ENCODE results near the gene FHIT.

FHIT gene

DNA sequence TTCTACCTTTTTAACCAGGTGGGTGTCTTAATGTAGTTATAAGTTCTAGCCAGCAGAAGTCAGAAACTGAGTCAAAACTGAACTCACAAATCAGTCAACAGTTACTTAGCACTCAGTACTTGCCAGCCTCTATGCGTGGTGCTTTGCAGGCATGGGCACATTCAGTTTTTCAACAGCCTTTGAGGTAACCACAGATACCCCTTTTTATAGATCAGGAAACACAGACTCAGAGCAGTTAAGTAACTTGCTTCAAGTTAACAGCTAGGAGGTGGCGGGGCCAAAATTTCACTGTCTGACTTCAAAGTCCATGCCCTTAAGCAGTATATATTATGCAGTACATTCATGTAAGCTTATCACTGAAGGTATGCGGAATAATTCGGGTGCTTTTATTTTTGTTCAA is 139.4 kb downstream of the FHIT start:
- in situ Hi-C loops (cut with HindIII; ENCODE audit: low pct_ligation_motif_present, low sequenced_read_pairs) = no loop called here
- TF ChIP-seq, protein P1, sequence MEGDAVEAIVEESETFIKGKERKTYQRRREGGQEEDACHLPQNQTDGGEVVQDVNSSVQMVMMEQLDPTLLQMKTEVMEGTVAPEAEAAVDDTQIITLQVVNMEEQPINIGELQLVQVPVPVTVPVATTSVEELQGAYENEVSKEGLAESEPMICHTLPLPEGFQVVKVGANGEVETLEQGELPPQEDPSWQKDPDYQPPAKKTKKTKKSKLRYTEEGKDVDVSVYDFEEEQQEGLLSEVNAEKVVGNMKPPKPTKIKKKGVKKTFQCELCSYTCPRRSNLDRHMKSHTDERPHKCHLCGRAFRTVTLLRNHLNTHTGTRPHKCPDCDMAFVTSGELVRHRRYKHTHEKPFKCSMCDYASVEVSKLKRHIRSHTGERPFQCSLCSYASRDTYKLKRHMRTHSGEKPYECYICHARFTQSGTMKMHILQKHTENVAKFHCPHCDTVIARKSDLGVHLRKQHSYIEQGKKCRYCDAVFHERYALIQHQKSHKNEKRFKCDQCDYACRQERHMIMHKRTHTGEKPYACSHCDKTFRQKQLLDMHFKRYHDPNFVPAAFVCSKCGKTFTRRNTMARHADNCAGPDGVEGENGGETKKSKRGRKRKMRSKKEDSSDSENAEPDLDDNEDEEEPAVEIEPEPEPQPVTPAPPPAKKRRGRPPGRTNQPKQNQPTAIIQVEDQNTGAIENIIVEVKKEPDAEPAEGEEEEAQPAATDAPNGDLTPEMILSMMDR (IDR thresholded peaks at IDR 0.05; ENCODE audit: low read depth, low read length, missing control alignments) = no peak

DNA sequence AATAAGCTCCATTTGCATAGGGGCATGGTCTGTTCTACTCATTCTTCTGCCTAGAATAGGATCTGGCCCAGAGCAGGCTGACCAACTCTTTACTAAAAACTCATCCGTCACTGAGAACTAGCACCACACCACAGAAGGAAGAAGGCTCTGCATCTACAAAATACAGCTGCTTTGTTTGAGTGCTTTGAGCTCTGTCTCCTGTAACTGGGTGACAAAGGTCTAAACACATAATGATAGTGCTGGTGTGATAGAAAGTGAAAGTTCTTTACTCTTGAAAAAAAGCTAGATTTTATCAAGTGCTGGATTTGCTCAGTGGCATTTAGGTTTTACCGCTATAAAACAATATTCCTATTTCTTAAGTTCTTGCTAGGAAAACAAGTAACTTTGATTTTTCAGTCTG is 140.7 kb downstream of the FHIT start:
- no peak for DNase-seq
- no peaks in the 10 kb centered on the region for H3K36me3 ChIP-seq (replicated peaks)
- TF ChIP-seq, protein P1 (IDR thresholded peaks at IDR 0.05; ENCODE audit: low read depth, low read length, missing control alignments) = no peak
- H3K27ac ChIP-seq = no peak overlapping the region
- H3K4me3 ChIP-seq (ENCODE audit: low read depth, low read length) = no peak overlapping the region
- in situ Hi-C loops (cut with HindIII; ENCODE audit: low pct_ligation_motif_present, low sequenced_read_pairs) = no loop called here
- no peaks in the 10 kb centered on the region for H3K27me3 ChIP-seq (replicated peaks)

More for the DNA sequence above, 139.4 kb downstream of the FHIT start:
- no peak for DNase-seq
- H3K27me3 ChIP-seq (replicated peaks) = no peaks in the 10 kb centered on the region
- H3K36me3 ChIP-seq (replicated peaks) = no peaks in the 10 kb centered on the region
- H3K4me3 ChIP-seq (ENCODE audit: low read depth, low read length) = no peak overlapping the region
- H3K27ac ChIP-seq = no peak overlapping the region

DNA sequence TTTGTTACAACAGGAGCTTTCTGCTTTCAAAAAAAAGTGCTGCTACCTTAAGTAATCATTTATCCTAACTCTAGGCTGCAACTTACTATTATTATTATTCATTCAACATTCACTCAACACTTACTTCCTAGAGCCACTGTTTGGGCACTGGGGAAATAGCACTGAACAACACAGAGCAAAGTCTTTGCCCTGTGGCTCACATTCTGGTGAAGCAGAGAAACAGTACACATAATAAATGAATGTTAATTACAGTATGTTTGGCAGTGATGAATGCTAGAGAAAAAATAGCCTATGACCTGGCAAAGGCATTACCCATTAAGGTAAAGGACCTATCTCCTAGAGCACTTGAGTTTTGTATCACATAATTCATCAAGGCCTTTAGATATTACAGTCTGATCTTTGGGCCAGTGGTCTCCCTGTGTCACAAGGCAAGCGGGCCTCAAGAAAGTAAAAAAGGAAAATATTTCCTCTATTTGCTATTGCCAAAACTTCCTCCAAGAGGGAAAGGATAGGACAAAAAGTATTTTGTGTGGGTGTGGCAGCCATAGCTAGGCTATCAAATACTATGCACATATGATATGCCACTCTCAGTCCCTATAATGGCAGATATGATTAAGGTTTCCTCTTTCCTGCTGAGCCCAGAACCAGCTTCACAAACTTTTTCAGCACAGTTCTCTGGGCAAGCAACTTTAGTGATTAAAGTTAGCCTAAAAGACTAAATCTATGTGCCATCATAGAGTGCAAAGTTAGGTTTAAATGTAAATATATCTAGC is 142.8 kb downstream of the FHIT start:
- no peaks in the 10 kb centered on the region for H3K36me3 ChIP-seq (replicated peaks)
- no peak for DNase-seq
- H3K27me3 ChIP-seq (replicated peaks) = no peaks in the 10 kb centered on the region
- TF ChIP-seq, protein P1 (IDR thresholded peaks at IDR 0.05; ENCODE audit: low read depth, low read length, missing control alignments) = no peak
- H3K27ac ChIP-seq = no peak overlapping the region
- in situ Hi-C loops (cut with HindIII; ENCODE audit: low pct_ligation_motif_present, low sequenced_read_pairs) = no loop called here
- no peak overlapping the region for H3K4me3 ChIP-seq (ENCODE audit: low read depth, low read length)

DNA sequence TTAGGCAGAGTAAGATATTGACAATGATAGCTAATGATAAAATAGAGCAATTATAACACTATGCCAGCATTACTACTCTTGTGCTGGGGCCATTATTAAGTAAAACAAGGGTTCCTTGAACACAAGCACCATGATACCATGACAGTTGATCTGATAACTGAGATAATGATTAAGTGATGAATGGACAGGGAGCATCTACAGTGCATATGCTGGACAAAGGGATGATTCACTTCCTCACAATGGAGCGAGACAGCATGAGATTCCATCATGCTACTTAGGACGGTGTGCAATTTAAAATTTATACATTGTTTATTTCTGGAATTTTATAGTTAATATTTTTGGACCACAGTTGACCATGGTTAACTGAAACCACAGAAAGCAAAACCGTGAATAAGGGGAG is 156.6 kb downstream of the FHIT start:
- in situ Hi-C loops (cut with HindIII; ENCODE audit: low pct_ligation_motif_present, low sequenced_read_pairs) = no loop called here
- Histone ChIP-seq H3K27ac (no peak overlapping the region), H3K36me3 (replicated peaks) (no peaks in the 10 kb centered on the region), H3K27me3 (replicated peaks) (no peaks in the 10 kb centered on the region), H3K4me3 (ENCODE audit: low read depth, low read length) (no peak overlapping the region)
- TF ChIP-seq, protein P1 (IDR thresholded peaks at IDR 0.05; ENCODE audit: low read depth, low read length, missing control alignments) = no peak
- peak; percentile 12 for DNase-seq

DNA sequence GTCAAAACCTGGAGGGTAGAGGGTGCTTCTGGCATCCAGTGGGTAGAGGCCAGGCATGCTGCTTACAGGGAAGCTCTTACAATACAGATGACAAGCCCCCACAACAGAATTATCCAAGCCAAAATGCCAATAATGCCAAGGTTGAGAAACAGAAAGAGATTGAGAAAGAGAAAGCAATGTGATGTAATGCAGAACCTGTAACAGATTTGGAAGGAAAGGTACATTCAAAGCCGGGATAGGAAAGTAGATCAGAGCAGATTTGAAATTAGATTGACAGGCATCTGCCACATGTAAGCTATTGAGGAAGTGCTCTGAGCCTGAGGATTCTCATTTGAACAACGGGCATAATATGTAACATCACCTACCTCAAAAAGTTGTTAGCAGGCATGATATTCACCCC is 157.9 kb downstream of the FHIT start:
- DNase-seq = no peak
- Histone ChIP-seq H3K27me3 (replicated peaks) (no peaks in the 10 kb centered on the region), H3K36me3 (replicated peaks) (no peaks in the 10 kb centered on the region), H3K27ac (no peak overlapping the region), H3K4me3 (ENCODE audit: low read depth, low read length) (no peak overlapping the region)
- TF ChIP-seq, protein P1 (IDR thresholded peaks at IDR 0.05; ENCODE audit: low read depth, low read length, missing control alignments) = no peak
- in situ Hi-C loops (cut with HindIII; ENCODE audit: low pct_ligation_motif_present, low sequenced_read_pairs) = no loop called here

DNA sequence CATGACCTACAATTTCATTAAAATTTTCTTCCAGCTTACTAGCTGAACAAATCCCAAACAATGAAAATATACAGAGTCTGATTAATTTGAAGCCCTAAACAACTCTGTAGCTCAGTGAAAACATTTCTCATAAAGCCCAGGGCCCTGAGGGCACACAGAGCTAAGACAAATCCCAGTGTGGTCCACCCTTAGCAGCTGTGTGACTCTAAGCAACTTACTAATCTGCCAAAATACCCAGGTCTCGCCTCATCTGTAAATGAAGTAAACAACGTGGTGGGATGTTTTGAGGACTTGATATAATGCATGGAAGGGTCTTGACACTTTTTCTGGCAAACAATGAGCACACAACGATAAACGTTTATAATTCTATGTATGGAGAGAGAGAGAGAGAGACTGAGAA is 158.4 kb downstream of the FHIT start:
- Histone ChIP-seq H3K27ac (no peak overlapping the region), H3K4me3 (ENCODE audit: low read depth, low read length) (no peak overlapping the region), H3K27me3 (replicated peaks) (no peaks in the 10 kb centered on the region), H3K36me3 (replicated peaks) (no peaks in the 10 kb centered on the region)
- DNase-seq = no peak
- in situ Hi-C loops (cut with HindIII; ENCODE audit: low pct_ligation_motif_present, low sequenced_read_pairs) = no loop called here
- TF ChIP-seq, protein P1 (IDR thresholded peaks at IDR 0.05; ENCODE audit: low read depth, low read length, missing control alignments) = no peak
